ENCODE measurements around the gene MCC.

MCC gene

DNA sequence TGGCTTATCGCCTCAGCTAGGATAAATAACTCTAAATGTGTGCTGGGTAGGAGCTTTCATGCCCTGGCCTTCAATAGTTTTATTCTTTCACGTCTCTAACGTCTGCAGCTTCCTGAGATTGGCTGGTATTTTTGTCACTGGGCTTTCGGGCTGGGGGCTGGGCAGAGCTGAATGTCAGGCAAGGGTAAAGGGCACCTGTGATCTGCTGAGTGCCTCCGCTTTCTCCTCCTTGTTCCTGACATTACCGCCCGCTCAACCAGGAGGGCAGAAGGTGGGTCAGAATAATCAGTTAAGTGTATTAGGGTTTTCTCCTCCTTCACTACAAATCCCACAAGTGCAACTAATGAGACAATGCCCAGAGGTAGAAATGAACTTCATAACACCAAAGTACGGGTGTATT lies 270.1 kb downstream of the MCC start:
- Histone ChIP-seq H3K9me3 (ENCODE audit: control insufficient read depth in 1 of 2, low read length in 2 of 2) (no peaks in the 10 kb centered on the region), H3K4me1 (ENCODE audit: control insufficient read depth in 1 of 2, insufficient read depth in 2 of 2, low read length in 2 of 2) (no peaks in the 10 kb centered on the region), H3K27me3 (ENCODE audit: low read depth, low read length) (no peaks in the 10 kb centered on the region), H3K36me3 (ENCODE audit: control insufficient read depth in 1 of 2, insufficient read depth in 2 of 2, low read length in 2 of 2) (no peaks in the 10 kb centered on the region), H3K27ac (ENCODE audit: low read length) (no peak overlapping the region), H3K4me3 (ENCODE audit: low read depth in 1 of 2, low read length in 2 of 2) (no peak overlapping the region)

DNA sequence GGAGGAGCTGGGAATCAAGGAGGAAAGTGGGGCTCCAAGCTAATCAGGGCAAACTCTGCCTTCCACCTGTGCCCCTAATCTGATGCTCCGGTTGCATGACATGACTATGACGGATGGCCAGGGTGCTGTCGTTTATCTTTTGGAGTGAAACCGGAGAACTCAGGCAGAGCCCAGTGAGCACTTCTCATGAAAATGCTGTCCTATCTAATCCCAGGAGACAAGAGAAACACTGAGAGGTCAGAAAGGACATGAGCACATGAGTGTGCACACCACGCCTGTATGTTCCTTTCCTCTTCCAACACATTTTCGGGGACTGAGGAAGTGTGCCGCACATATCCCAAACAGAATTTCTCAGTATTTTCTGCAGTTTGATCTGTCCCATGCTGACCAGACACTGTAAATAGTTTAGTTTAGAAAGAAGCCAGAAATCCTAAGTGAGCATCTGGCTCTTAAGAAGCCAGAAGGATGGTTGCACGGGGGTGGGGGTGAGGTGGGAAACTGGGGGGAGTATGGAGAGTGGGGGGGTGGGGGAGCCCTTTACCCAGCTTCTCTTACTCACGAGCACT lies 270.6 kb downstream of the MCC start:
- Histone ChIP-seq H3K27me3 (ENCODE audit: low read depth, low read length) (no peaks in the 10 kb centered on the region), H3K4me3 (ENCODE audit: low read depth in 1 of 2, low read length in 2 of 2) (no peak overlapping the region), H3K9me3 (ENCODE audit: control insufficient read depth in 1 of 2, low read length in 2 of 2) (no peaks in the 10 kb centered on the region), H3K4me1 (ENCODE audit: control insufficient read depth in 1 of 2, insufficient read depth in 2 of 2, low read length in 2 of 2) (no peaks in the 10 kb centered on the region), H3K27ac (ENCODE audit: low read length) (no peak overlapping the region), H3K36me3 (ENCODE audit: control insufficient read depth in 1 of 2, insufficient read depth in 2 of 2, low read length in 2 of 2) (no peaks in the 10 kb centered on the region)

DNA sequence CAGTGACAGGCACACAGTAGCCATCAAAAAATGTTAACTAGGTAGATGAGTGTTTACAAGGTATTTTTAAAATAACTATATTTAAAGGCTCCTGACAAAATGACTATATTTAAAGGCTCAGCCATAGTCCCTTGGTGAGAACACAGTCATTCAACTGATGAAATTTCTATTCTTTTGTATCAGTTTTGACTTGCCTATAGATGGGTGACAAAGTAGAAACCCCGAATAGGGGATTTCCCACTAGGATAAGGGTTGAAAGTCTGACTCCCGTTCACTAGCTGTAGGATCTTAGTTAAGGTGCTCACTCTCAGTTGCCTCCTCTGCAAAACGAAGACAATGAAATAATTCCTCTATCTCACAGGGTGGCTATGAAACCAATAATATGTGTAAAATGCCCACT lies 271.7 kb downstream of the MCC start:
- H3K4me1 ChIP-seq (ENCODE audit: control insufficient read depth in 1 of 2, insufficient read depth in 2 of 2, low read length in 2 of 2), result peaks cover 0 to 11% of the 10 kb centered on the region in 2 donors
- no peaks in the 10 kb centered on the region for H3K27me3 ChIP-seq (ENCODE audit: low read depth, low read length)
- no peaks in the 10 kb centered on the region for H3K36me3 ChIP-seq (ENCODE audit: control insufficient read depth in 1 of 2, insufficient read depth in 2 of 2, low read length in 2 of 2)
- no peak overlapping the region for H3K27ac ChIP-seq (ENCODE audit: low read length)
- no peak overlapping the region for H3K4me3 ChIP-seq (ENCODE audit: low read depth in 1 of 2, low read length in 2 of 2)
- no peaks in the 10 kb centered on the region for H3K9me3 ChIP-seq (ENCODE audit: control insufficient read depth in 1 of 2, low read length in 2 of 2)

DNA sequence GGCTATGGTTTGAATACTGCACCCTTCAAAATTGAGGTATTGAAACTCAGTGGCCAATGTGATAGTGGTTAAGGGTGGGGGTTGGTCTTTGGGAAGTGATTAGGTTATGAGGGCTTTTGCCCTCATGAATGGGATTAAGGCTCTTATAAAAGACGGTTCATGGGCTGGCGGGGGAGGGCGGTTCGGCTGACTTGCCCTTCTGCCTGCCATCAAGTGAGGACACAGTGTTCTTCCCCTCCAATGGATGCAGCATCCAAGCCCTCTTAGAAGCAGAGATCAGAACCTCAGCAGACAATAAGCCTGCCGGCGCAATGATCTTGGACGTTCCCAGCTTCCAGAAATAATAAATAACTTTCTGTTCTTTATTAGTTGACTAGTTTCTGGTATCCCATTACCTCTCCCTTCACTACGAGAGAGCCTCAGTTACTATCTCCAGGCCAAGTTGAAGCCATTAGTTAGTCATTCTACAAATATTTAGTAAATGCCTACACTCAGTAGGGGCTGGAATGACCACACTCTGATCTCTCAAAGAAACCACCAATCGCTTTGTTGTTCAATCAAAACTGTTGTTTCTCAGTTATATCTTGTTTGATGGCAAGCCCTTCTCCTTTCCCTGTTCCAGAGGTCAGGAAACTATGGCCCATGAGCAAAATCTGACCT lies 272.7 kb downstream of the MCC start:
- Histone ChIP-seq H3K36me3 (ENCODE audit: control insufficient read depth in 1 of 2, insufficient read depth in 2 of 2, low read length in 2 of 2) (no peaks in the 10 kb centered on the region), H3K27ac (ENCODE audit: low read length) (no peak overlapping the region), H3K9me3 (ENCODE audit: control insufficient read depth in 1 of 2, low read length in 2 of 2) (no peaks in the 10 kb centered on the region), H3K4me1 (ENCODE audit: control insufficient read depth in 1 of 2, insufficient read depth in 2 of 2, low read length in 2 of 2) (peaks cover 0 to 11% of the 10 kb centered on the region in 2 donors), H3K27me3 (ENCODE audit: low read depth, low read length) (no peaks in the 10 kb centered on the region), H3K4me3 (ENCODE audit: low read depth in 1 of 2, low read length in 2 of 2) (no peak overlapping the region)

DNA sequence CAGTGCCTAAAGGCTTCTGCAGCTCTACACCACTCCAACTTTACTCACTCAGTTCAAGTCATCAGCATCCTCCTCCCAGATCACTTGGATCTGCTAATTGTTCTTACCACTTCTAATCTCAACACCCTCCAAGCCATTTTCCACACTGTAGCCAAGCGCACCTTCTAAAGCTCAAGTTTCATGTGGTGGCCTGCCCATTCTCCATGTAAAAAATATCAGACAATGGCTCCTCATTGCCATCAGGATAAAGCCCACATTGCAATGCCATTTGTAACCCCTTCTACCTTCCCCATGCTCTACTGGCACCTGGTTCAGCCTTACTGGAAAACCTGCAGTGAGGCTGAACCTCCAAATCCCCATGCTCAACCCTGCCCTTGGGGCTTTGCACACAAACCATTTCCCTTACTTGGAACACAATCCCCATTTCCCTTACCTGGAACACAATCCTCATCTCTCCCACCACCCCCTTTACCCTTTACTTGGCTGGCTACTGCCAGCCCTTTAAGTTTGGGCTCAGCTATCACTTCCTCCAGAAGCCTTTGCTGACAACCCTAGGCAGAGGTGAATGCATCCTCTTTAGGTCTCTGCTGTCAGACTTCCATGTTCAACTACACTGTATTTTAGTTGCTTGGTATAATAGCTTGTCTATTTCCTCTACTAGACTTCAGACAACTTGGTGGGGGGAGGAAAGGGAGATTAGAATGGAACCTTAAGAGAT lies 273.5 kb downstream of the MCC start:
- no peaks in the 10 kb centered on the region for H3K36me3 ChIP-seq (ENCODE audit: control insufficient read depth in 1 of 2, insufficient read depth in 2 of 2, low read length in 2 of 2)
- H3K27me3 ChIP-seq (ENCODE audit: low read depth, low read length), result no peaks in the 10 kb centered on the region
- H3K27ac ChIP-seq (ENCODE audit: low read length), result no peak overlapping the region
- H3K4me1 ChIP-seq (ENCODE audit: control insufficient read depth in 1 of 2, insufficient read depth in 2 of 2, low read length in 2 of 2), result peaks cover 0 to 11% of the 10 kb centered on the region in 2 donors
- H3K9me3 ChIP-seq (ENCODE audit: control insufficient read depth in 1 of 2, low read length in 2 of 2), result no peaks in the 10 kb centered on the region
- H3K4me3 ChIP-seq (ENCODE audit: low read depth in 1 of 2, low read length in 2 of 2), result no peak overlapping the region

DNA sequence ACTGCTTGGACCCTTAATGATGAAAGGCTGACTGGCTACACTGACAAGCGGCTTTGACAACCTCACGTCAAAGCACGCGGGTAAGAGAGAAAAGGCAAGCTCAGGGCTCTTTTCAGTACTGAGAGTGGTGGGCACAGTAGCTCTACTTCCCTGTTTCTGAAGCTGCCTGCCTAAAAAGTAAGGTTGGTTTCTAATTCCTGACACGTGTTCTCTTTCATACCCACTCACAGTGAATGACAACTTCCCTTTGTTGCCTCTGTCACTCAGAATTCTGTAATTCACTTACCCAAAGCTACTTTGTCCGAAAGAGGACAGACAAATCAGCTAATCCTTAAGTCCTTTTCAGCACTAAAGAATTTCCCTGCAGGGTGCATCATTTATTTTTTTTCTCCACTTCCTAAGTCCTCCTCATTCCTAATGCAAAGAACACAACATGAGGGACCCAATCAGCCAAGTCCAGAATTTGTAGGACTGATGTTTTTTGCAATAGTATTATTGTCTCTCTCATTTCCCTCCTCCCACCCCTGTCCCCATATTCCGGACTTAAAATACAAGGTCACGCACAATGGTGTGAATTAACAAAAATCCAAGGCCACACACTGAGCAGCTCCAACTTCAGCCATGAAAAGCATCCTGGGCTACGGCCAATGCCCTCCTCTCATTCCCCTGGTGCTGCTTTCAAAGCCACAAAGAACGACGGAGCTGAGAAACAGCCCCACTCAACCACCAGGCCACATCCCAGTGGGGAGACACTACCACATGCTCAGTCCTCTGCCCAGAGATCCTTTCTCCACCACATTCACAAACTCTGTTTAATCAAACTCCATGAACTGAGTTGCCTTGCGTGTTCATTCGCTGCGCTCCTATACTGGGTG lies 274.5 kb downstream of the MCC start:
- H3K4me1 ChIP-seq (ENCODE audit: control insufficient read depth in 1 of 2, insufficient read depth in 2 of 2, low read length in 2 of 2), result peaks cover 0 to 11% of the 10 kb centered on the region in 2 donors

DNA sequence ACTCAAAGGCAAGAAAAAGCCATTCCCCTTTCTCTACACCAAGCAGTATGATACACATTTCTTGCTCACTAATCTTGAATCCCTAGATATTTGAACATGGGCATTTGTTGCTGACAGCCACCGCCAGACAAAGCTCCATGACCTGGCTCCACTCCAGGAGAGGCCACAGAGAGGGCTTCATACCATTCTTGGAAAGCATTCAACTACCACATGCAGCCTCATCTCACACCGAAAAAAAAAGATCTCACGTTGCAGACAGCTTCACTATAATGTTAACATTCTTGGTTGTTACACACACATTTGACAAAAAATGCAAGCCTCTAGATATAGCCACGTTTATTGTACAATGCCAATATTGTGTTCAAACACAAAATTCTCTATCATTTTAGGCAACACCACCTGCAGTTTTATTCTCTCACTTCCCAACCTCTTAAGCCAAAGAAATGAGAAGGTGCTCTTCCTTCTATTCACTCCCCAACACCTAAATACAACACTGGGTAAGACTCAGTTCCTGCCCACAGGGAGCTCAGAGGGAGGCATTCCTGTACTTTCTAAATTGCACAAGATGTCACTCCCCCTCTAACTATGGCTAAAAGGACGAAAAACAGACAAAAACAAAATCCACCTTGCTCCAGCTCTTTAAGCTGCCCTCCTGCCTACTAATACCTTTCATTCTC lies 275.9 kb downstream of the MCC start:
- H3K27me3 ChIP-seq (ENCODE audit: low read depth, low read length), result no peaks in the 10 kb centered on the region
- H3K36me3 ChIP-seq (ENCODE audit: control insufficient read depth in 1 of 2, insufficient read depth in 2 of 2, low read length in 2 of 2), result no peaks in the 10 kb centered on the region
- H3K27ac ChIP-seq (ENCODE audit: low read length), result no peak overlapping the region
- no peaks in the 10 kb centered on the region for H3K9me3 ChIP-seq (ENCODE audit: control insufficient read depth in 1 of 2, low read length in 2 of 2)
- H3K4me3 ChIP-seq (ENCODE audit: low read depth in 1 of 2, low read length in 2 of 2), result no peak overlapping the region
- peaks cover 0 to 11% of the 10 kb centered on the region in 2 donors for H3K4me1 ChIP-seq (ENCODE audit: control insufficient read depth in 1 of 2, insufficient read depth in 2 of 2, low read length in 2 of 2)

More for the DNA sequence above, 274.5 kb downstream of the MCC start:
- no peak overlapping the region for H3K27ac ChIP-seq (ENCODE audit: low read length)
- H3K36me3 ChIP-seq (ENCODE audit: control insufficient read depth in 1 of 2, insufficient read depth in 2 of 2, low read length in 2 of 2), result no peaks in the 10 kb centered on the region
- H3K4me3 ChIP-seq (ENCODE audit: low read depth in 1 of 2, low read length in 2 of 2), result no peak overlapping the region
- H3K27me3 ChIP-seq (ENCODE audit: low read depth, low read length), result no peaks in the 10 kb centered on the region
- H3K9me3 ChIP-seq (ENCODE audit: control insufficient read depth in 1 of 2, low read length in 2 of 2), result no peaks in the 10 kb centered on the region

DNA sequence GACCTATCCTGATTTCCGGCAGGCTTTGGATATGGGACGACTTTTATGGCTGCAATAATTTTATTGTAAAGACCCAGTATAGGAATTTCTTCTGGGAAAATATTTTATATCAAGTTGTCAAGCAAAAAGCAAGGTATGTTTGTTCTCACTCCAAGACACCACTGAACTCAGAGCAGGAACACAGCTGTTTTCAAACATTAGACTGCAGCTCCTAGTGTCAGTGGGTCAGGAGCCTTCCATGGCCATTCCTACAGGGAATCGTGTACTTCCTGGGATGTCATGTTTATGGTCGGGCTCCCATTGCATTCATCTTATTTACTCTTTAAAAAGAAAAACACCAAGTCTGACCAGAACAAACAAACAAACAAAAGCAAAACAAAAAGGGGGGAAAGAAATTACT lies 278.8 kb downstream of the MCC start:
- Histone ChIP-seq H3K36me3 (ENCODE audit: control insufficient read depth in 1 of 2, insufficient read depth in 2 of 2, low read length in 2 of 2) (no peaks in the 10 kb centered on the region), H3K4me1 (ENCODE audit: control insufficient read depth in 1 of 2, insufficient read depth in 2 of 2, low read length in 2 of 2) (peaks cover 0 to 11% of the 10 kb centered on the region in 2 donors), H3K27ac (ENCODE audit: low read length) (no peak overlapping the region), H3K9me3 (ENCODE audit: control insufficient read depth in 1 of 2, low read length in 2 of 2) (no peaks in the 10 kb centered on the region), H3K27me3 (ENCODE audit: low read depth, low read length) (no peaks in the 10 kb centered on the region), H3K4me3 (ENCODE audit: low read depth in 1 of 2, low read length in 2 of 2) (no peak overlapping the region)

DNA sequence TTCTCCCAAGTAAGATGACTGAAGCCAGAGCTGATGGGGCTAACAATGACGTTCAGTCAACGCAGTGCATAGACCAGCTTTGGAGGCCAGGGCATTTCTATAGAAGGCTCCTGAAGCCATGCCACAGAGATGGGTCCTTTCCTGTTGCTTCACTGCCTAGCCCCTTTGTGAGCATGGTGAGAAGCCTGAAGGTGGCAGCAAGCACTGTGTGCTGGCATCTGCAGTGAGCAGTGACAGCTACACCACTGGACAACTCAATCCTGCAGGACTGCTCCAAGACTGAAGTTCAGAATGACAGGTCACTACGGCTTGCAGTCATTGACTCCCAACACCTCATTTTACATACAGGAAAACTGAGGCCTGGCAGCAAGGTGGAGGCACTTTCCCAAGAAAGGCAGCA lies 282.4 kb downstream of the MCC start:
- H3K27ac ChIP-seq (ENCODE audit: low read length), result no peak overlapping the region

DNA sequence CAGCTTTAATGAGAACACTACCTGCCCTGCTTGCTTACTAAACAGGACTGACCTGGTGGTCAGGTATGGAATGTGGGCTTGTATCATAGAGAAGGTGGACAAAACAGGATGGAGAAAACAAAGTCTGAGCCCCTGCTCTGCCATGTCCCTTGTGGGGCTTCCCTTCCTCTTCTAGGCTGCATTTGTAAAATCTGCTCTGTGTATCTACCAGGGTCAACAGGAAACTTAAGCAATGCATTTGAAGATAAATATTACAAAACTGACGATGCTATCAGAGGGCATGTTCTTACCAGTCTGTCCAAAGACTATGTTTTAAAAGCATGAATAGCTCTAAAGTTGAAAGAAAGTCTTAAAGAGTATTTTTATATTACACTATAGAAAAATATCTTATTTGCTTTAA lies 282.9 kb downstream of the MCC start:
- Histone ChIP-seq H3K27me3 (ENCODE audit: low read depth, low read length) (no peaks in the 10 kb centered on the region), H3K9me3 (ENCODE audit: control insufficient read depth in 1 of 2, low read length in 2 of 2) (no peaks in the 10 kb centered on the region), H3K4me3 (ENCODE audit: low read depth in 1 of 2, low read length in 2 of 2) (no peak overlapping the region), H3K36me3 (ENCODE audit: control insufficient read depth in 1 of 2, insufficient read depth in 2 of 2, low read length in 2 of 2) (no peaks in the 10 kb centered on the region), H3K4me1 (ENCODE audit: control insufficient read depth in 1 of 2, insufficient read depth in 2 of 2, low read length in 2 of 2) (no peaks in the 10 kb centered on the region), H3K27ac (ENCODE audit: low read length) (no peak overlapping the region)

More for the DNA sequence above, 282.4 kb downstream of the MCC start:
- Histone ChIP-seq H3K4me1 (ENCODE audit: control insufficient read depth in 1 of 2, insufficient read depth in 2 of 2, low read length in 2 of 2) (no peaks in the 10 kb centered on the region), H3K27me3 (ENCODE audit: low read depth, low read length) (no peaks in the 10 kb centered on the region), H3K36me3 (ENCODE audit: control insufficient read depth in 1 of 2, insufficient read depth in 2 of 2, low read length in 2 of 2) (no peaks in the 10 kb centered on the region), H3K4me3 (ENCODE audit: low read depth in 1 of 2, low read length in 2 of 2) (no peak overlapping the region), H3K9me3 (ENCODE audit: control insufficient read depth in 1 of 2, low read length in 2 of 2) (no peaks in the 10 kb centered on the region)
